Right lobe of liver (tissue), 4 donors: Measurements from ENCODE around the gene LRFN2.

ENCODE experiments used
- POLR2A ChIP-seq: fragments of 450-650 bp; IDR thresholded peaks from one replicate; pipeline ENCODE4 v1.6.1; 2017; ENCODE audit warnings: antibody characterized with exemption, mild to moderate bottlenecking
- TF ChIP-seq, protein P1 (sequence below), 4 donors: fragments of 200-600 bp in 3 of 4; fragments of 450-650 bp in 1 of 4; IDR thresholded peaks; one replicate each; pipeline versions ENCODE4 v1.5.1 to v1.8.0; 2016 to 2022; ENCODE audit warnings: antibody characterized with exemption in 4 of 4, mild to moderate bottlenecking in 2 of 4
- donor health status: DM: no; HTN: no; CAD: no.
- donor health status: DM: no; HTN: no; CAD: no.
- donor health status: DM: no; HTN: yes; CAD: no.

DNA sequence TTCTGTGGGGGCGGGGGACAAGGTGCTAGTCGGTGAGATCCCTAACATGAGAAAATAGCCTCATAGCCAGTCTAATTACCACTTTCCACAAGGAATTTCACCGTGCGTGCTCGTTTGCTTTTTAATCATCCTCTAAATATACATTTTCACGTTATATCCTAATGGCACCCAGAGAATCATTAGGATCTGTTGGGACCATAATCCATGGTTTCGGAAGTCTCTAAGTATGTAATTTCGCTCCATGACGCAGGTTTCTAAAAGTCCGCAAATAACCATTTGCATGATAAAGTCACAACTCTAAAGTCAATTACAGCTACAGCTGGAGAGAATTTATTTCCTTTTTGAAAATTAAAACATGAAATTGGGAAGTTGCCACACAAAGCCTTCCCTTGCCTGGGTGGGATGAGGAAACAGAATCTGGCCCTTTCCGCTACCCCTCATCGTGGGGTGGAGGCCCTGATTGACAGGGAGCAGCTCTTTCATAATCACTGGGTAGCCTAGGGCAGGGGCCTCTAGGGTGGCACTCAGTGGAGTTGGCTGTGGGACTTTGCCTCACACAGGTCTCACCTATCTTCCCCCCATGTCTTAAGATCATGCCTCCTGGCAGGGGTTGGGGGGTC is 81.9 kb downstream of the LRFN2 start:
- TF ChIP-seq, protein P1, sequence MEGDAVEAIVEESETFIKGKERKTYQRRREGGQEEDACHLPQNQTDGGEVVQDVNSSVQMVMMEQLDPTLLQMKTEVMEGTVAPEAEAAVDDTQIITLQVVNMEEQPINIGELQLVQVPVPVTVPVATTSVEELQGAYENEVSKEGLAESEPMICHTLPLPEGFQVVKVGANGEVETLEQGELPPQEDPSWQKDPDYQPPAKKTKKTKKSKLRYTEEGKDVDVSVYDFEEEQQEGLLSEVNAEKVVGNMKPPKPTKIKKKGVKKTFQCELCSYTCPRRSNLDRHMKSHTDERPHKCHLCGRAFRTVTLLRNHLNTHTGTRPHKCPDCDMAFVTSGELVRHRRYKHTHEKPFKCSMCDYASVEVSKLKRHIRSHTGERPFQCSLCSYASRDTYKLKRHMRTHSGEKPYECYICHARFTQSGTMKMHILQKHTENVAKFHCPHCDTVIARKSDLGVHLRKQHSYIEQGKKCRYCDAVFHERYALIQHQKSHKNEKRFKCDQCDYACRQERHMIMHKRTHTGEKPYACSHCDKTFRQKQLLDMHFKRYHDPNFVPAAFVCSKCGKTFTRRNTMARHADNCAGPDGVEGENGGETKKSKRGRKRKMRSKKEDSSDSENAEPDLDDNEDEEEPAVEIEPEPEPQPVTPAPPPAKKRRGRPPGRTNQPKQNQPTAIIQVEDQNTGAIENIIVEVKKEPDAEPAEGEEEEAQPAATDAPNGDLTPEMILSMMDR (IDR thresholded peaks at IDR 0.05): no peak
- no peak for TF ChIP-seq POLR2A
